ENCODE measurements around the gene KCNK17.

The KCNK17 gene

DNA sequence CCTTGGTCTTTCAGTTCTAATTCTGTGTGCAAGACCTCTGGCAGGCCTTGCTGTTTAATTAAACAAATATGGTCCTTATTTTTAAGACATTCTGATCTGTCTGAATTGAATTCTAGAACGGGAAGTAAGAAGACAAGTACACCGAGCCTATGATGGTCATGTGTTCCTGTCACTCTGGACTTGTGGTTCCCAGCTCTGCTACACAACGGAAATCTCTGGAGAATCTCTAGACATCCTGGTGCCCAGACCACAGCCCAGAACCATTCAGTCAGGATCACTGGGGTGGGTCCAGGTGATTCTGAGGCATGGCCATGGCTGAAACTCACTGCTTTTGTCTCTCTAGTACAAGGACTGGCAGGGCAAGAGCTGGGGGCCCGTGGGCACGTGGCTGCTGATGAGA, 24.2 kb upstream of the KCNK17 start:
- H3K27me3 ChIP-seq (ENCODE audit: control insufficient read depth in 2 of 2, insufficient read depth in 2 of 2, low read length in 2 of 2) = no peaks in the 10 kb centered on the region
- no peaks in the 10 kb centered on the region for H3K9me3 ChIP-seq (ENCODE audit: control insufficient read depth in 2 of 2, low read length in 2 of 2)
- peaks cover 0 to 13% of the 10 kb centered on the region in 2 donors for H3K4me1 ChIP-seq (ENCODE audit: control insufficient read depth in 2 of 2, insufficient read depth in 2 of 2, low read length in 2 of 2)
- no peaks in the 10 kb centered on the region for H3K36me3 ChIP-seq (ENCODE audit: control insufficient read depth in 2 of 2, insufficient read depth in 2 of 2, low read length in 2 of 2)
- H3K9ac ChIP-seq (ENCODE audit: low read depth in 1 of 2, low read length in 2 of 2) = no peak overlapping the region
- no peak overlapping the region for H3K27ac ChIP-seq (ENCODE audit: low read depth in 2 of 2, low read length in 2 of 2)
- no peak overlapping the region for H3K4me3 ChIP-seq (ENCODE audit: low read length in 2 of 2)

DNA sequence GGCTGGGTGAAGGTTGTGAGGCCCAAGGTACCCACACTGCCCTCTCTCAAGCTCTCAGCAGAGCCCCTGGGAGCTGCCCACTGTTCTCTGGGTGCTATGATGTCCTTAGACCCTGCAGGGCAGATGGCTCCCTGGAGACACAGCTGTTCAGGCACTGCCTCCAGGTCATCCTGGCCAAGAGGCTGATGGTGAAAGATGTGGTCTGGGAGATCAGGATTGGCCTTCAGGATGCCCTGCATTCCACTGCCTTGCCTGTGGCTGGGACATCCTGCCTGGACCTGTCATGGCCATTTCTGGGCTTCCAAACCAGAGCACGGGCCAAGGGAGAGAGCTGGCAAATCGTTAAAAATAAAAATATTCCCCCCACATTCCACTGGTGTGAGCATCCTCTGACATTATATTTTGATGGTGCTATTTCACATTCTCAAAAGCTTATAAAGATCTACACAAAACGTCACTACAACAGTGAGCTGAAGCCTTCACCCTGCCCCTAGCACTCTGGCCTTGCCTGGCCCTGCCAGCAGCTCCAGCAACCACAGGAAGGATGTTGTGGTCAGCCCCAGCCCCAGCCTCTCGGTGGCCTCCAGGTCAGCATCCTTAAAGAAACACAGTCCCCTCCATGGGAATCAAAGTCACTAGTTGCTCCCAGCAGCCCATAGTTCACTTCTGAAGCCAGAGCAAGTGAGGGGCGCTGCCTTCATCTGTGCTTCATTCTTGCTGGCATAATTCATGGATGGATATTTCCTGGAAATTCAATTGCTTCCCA, 21.7 kb upstream of the KCNK17 start:
- peaks cover 0 to 8% of the 10 kb centered on the region in 2 donors for H3K4me1 ChIP-seq (ENCODE audit: control insufficient read depth in 2 of 2, insufficient read depth in 2 of 2, low read length in 2 of 2)
- H3K27ac ChIP-seq (ENCODE audit: low read depth in 2 of 2, low read length in 2 of 2) = no peak overlapping the region
- no peak overlapping the region for H3K4me3 ChIP-seq (ENCODE audit: low read length in 2 of 2)
- H3K36me3 ChIP-seq (ENCODE audit: control insufficient read depth in 2 of 2, insufficient read depth in 2 of 2, low read length in 2 of 2) = no peaks in the 10 kb centered on the region
- H3K27me3 ChIP-seq (ENCODE audit: control insufficient read depth in 2 of 2, insufficient read depth in 2 of 2, low read length in 2 of 2) = no peaks in the 10 kb centered on the region
- H3K9ac ChIP-seq (ENCODE audit: low read depth in 1 of 2, low read length in 2 of 2) = no peak overlapping the region
- no peaks in the 10 kb centered on the region for H3K9me3 ChIP-seq (ENCODE audit: control insufficient read depth in 2 of 2, low read length in 2 of 2)

DNA sequence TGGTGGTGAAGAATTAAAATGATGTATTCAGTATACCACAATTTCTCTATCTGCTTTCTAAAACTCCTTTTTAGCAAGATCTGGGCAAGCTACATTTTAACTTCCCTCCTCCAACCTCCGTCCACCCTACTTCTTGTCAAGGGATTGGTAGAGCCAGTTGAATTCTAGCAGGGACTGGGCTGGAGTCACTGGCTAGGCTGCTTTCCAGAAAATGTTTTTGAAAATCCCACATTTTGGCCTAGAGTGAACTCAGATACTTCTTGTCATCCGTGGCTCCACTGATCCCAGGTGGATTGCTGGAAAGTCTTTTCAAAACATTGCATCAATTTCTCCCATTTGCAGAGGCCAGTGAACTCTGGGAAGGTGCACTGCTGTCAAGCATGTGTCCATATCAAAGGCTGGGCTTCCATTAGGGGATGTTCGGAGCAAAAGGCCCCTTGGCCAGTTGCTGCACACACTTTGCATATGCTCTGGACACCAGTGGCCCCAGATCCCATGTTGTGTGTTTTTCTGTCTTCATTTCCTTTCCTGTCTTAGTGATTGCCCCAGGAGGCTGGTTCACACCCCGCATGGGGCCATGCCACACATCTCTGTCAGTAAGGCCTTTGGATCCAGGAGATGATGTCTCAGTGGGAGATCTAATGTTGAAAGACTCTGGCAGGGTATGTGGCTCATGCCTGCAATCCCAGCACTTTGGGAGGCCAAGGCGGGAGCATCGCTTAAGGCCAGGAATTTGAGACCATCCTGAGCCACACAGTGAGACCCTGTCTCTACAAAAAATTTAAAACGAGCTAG, 19.6 kb upstream of the KCNK17 start:
- Histone ChIP-seq H3K9ac (ENCODE audit: low read depth in 1 of 2, low read length in 2 of 2) (no peak overlapping the region), H3K9me3 (ENCODE audit: control insufficient read depth in 2 of 2, low read length in 2 of 2) (no peaks in the 10 kb centered on the region), H3K4me3 (ENCODE audit: low read length in 2 of 2) (no peak overlapping the region), H3K36me3 (ENCODE audit: control insufficient read depth in 2 of 2, insufficient read depth in 2 of 2, low read length in 2 of 2) (no peaks in the 10 kb centered on the region), H3K4me1 (ENCODE audit: control insufficient read depth in 2 of 2, insufficient read depth in 2 of 2, low read length in 2 of 2) (peaks cover 0 to 3% of the 10 kb centered on the region in 2 donors), H3K27me3 (ENCODE audit: control insufficient read depth in 2 of 2, insufficient read depth in 2 of 2, low read length in 2 of 2) (no peaks in the 10 kb centered on the region), H3K27ac (ENCODE audit: low read depth in 2 of 2, low read length in 2 of 2) (no peak overlapping the region)

DNA sequence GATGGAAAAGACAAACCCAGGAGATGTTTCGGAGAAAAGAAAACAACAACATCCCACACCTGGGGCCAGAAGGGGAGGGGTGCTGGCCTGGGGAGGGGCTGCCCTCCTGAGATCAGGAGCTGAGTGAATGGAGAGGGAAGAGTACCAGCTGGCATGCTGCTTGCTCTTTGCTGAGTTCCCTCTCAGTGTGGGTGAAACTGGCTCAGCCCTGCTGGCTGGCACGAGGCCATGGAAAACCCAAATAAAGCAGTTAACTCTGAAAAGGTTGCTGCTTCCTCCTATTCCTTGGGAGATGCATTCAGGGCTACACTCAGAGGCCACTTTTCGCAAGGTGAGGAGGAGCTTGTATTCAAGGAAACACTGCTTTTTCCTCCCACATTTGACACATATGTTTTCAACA, 16.3 kb upstream of the KCNK17 start:
- Histone ChIP-seq H3K27ac (ENCODE audit: low read depth in 2 of 2, low read length in 2 of 2) (no peak overlapping the region), H3K4me1 (ENCODE audit: control insufficient read depth in 2 of 2, insufficient read depth in 2 of 2, low read length in 2 of 2) (no peaks in the 10 kb centered on the region), H3K4me3 (ENCODE audit: low read length in 2 of 2) (no peak overlapping the region), H3K27me3 (ENCODE audit: control insufficient read depth in 2 of 2, insufficient read depth in 2 of 2, low read length in 2 of 2) (peaks cover 4 to 5% of the 10 kb centered on the region in 2 donors), H3K9ac (ENCODE audit: low read depth in 1 of 2, low read length in 2 of 2) (no peak overlapping the region), H3K9me3 (ENCODE audit: control insufficient read depth in 2 of 2, low read length in 2 of 2) (no peaks in the 10 kb centered on the region), H3K36me3 (ENCODE audit: control insufficient read depth in 2 of 2, insufficient read depth in 2 of 2, low read length in 2 of 2) (no peaks in the 10 kb centered on the region)

DNA sequence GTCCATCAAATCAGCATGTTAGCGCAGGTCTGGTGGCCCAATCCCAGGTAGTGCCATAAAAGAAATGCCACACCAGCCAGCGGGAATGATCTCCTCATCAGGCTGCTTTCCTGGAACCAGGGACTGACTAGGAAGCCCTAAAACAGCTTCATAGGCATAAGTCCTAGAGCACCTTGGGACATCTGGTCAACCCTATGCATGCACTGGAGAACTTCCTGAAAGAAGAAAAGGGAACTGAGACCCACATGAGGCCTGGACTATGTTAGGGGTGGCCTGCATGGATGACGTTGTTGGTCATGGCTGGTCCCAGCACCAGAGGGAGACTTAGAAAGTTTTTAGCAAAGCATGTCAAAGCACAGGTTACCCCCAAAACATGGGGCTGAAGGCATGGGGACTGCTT, 15.8 kb upstream of the KCNK17 start:
- H3K27ac ChIP-seq (ENCODE audit: low read depth in 2 of 2, low read length in 2 of 2) = no peak overlapping the region
- H3K4me3 ChIP-seq (ENCODE audit: low read length in 2 of 2) = no peak overlapping the region
- H3K27me3 ChIP-seq (ENCODE audit: control insufficient read depth in 2 of 2, insufficient read depth in 2 of 2, low read length in 2 of 2) = peaks cover 4 to 5% of the 10 kb centered on the region in 2 donors
- H3K36me3 ChIP-seq (ENCODE audit: control insufficient read depth in 2 of 2, insufficient read depth in 2 of 2, low read length in 2 of 2) = no peaks in the 10 kb centered on the region
- H3K4me1 ChIP-seq (ENCODE audit: control insufficient read depth in 2 of 2, insufficient read depth in 2 of 2, low read length in 2 of 2) = no peaks in the 10 kb centered on the region
- no peaks in the 10 kb centered on the region for H3K9me3 ChIP-seq (ENCODE audit: control insufficient read depth in 2 of 2, low read length in 2 of 2)
- no peak overlapping the region for H3K9ac ChIP-seq (ENCODE audit: low read depth in 1 of 2, low read length in 2 of 2)

DNA sequence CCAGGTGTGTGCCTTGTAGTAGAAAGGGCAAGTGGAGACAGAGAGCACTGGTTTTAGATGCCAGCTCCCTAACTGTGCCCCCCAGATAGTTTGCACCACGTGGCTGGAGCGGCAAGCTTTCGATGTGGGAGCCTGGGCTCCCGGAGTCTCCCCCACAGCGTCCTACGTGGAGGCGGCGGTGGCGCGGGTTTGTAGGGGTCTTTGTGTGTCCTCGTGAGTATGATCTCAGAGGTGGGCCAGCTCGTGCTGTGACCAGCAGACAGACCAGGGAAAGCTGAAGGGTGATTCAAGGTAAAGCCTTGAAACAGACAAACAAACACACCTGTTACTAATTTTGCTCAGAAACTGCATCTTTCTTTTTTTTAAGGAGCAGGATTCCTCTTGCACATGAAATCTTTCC, 13.8 kb upstream of the KCNK17 start:
- H3K27ac ChIP-seq (ENCODE audit: low read depth in 2 of 2, low read length in 2 of 2) = no peak overlapping the region
- no peaks in the 10 kb centered on the region for H3K9me3 ChIP-seq (ENCODE audit: control insufficient read depth in 2 of 2, low read length in 2 of 2)
- H3K4me3 ChIP-seq (ENCODE audit: low read length in 2 of 2) = no peak overlapping the region
- H3K36me3 ChIP-seq (ENCODE audit: control insufficient read depth in 2 of 2, insufficient read depth in 2 of 2, low read length in 2 of 2) = no peaks in the 10 kb centered on the region
- peaks cover 4 to 5% of the 10 kb centered on the region in 2 donors for H3K27me3 ChIP-seq (ENCODE audit: control insufficient read depth in 2 of 2, insufficient read depth in 2 of 2, low read length in 2 of 2)
- no peak overlapping the region for H3K9ac ChIP-seq (ENCODE audit: low read depth in 1 of 2, low read length in 2 of 2)
- H3K4me1 ChIP-seq (ENCODE audit: control insufficient read depth in 2 of 2, insufficient read depth in 2 of 2, low read length in 2 of 2) = no peaks in the 10 kb centered on the region

DNA sequence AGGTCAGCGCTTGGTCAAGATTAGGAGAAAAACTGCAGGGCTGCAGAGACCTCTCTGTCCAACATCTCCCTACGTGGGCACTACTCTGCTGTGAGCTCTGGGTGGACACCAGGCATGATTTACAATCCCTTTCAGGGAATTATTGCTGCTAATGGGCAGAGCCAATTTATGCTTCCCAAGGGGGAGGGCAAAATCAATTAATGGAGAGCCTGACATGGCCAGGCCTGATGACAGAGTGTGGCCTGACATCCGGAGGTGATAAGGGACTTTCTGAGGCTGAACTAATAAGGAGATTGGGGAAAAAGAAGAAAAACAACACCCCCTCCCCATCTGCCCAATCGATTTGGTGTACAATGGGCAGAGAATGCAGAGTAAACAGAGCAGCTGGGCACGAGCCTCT, 13.3 kb upstream of the KCNK17 start:
- Histone ChIP-seq H3K27me3 (ENCODE audit: control insufficient read depth in 2 of 2, insufficient read depth in 2 of 2, low read length in 2 of 2) (peaks cover 4 to 5% of the 10 kb centered on the region in 2 donors), H3K9me3 (ENCODE audit: control insufficient read depth in 2 of 2, low read length in 2 of 2) (no peaks in the 10 kb centered on the region), H3K9ac (ENCODE audit: low read depth in 1 of 2, low read length in 2 of 2) (no peak overlapping the region), H3K4me3 (ENCODE audit: low read length in 2 of 2) (no peak overlapping the region), H3K4me1 (ENCODE audit: control insufficient read depth in 2 of 2, insufficient read depth in 2 of 2, low read length in 2 of 2) (no peaks in the 10 kb centered on the region), H3K27ac (ENCODE audit: low read depth in 2 of 2, low read length in 2 of 2) (no peak overlapping the region), H3K36me3 (ENCODE audit: control insufficient read depth in 2 of 2, insufficient read depth in 2 of 2, low read length in 2 of 2) (no peaks in the 10 kb centered on the region)

DNA sequence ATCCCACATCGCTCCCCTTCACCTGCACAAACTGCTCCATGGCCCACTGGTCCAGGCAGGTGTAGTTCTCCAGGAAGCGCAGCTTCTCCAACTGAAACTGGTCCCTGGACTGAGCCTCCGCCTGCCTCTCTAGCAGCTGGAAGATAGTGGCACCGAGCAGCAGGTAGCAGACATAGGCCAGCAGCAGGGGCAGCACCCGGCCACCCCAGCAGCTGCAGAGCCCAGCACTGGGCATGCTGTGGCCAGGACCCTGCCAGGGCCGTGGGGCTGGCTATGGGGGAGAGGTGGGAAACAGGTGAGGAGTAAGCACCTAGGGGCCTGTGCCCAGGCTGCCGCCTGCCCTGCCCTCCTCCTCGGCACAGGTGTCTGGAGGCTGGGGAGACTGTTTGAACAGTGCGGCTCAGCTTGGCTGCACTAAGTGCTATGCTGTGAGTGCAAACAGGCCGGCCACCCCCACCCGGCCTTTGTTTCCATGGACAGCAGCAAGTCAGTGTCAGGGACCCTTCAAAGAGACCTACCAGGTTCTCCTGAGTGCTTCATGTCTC, 8.2 kb upstream of the KCNK17 start, which contains the start of gene KCNK16:
KCNK16 (minus strand) TSS at position 397 of the 545 bp plus-strand sequence; CDS start at position 235, 162 bp downstream.
- H3K4me3 ChIP-seq (ENCODE audit: low read length in 2 of 2) = no peak within 1 kb of the TSS
- no peaks in the 10 kb centered on the region for H3K9me3 ChIP-seq (ENCODE audit: control insufficient read depth in 2 of 2, low read length in 2 of 2)
- H3K27me3 ChIP-seq (ENCODE audit: control insufficient read depth in 2 of 2, insufficient read depth in 2 of 2, low read length in 2 of 2) = peaks cover 0 to 7% of the 10 kb centered on the region in 2 donors
- H3K9ac ChIP-seq (ENCODE audit: low read depth in 1 of 2, low read length in 2 of 2) = no peak within 1 kb of the TSS
- H3K4me1 ChIP-seq (ENCODE audit: control insufficient read depth in 2 of 2, insufficient read depth in 2 of 2, low read length in 2 of 2) = no peaks in the 10 kb centered on the region
- H3K36me3 ChIP-seq (ENCODE audit: control insufficient read depth in 2 of 2, insufficient read depth in 2 of 2, low read length in 2 of 2) = no peaks in the 10 kb centered on the region
- no peak within 1 kb of the TSS for H3K27ac ChIP-seq (ENCODE audit: low read depth in 2 of 2, low read length in 2 of 2)

DNA sequence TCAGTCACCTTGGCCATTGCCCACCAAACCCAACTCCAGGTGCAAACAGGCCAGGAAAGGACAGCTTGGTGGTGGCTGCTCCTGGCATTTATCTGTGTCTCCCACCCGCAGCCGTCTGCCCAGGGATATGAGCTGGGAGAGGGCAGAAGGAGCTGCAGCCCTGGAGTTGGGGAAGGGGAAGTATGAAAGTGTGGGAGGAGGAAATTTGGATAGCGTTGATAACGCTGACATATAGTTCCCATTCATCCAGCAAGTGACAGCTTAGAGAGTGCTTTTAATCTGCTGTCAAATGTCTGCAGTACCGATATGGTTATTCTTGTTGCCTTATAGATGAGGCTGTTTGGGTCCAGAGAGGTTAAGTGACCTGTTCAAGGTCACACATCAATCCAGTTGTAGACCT, 7.5 kb upstream of the KCNK17 start:
- H3K36me3 ChIP-seq (ENCODE audit: control insufficient read depth in 2 of 2, insufficient read depth in 2 of 2, low read length in 2 of 2) = no peaks in the 10 kb centered on the region
- H3K9ac ChIP-seq (ENCODE audit: low read depth in 1 of 2, low read length in 2 of 2) = no peak overlapping the region
- no peak overlapping the region for H3K27ac ChIP-seq (ENCODE audit: low read depth in 2 of 2, low read length in 2 of 2)

DNA sequence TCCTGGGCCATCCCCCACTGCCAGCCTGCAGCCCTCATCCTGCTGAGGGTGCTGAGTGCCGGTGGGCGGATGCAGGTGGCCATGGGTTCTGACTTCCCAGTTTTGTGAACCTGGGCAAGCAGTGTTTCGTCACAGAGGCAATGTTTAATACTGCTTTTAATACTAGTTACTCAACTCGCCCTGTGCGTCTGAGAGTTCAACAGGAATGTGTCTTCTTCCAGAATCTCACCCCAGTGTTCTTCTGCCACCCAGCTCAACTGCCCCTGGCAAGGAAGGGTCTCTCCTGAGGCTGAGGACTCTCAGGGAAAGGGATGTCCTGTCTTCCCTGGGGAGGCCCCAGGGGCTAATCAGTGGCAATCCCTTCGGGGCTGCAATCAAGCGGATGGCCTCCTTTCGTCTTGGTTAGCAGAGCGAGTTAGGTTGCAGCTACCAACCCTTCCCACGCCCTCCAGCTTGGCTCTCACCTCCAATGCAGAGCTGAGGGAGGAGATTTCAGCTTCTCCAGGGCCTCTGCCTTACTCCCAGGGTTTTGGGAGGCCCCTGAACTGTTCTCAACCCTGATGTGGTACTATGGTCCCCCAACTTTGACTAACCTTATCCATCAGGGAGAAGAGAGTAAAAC, 6.3 kb upstream of the KCNK17 start:
- Histone ChIP-seq H3K36me3 (ENCODE audit: control insufficient read depth in 2 of 2, insufficient read depth in 2 of 2, low read length in 2 of 2) (no peaks in the 10 kb centered on the region), H3K4me1 (ENCODE audit: control insufficient read depth in 2 of 2, insufficient read depth in 2 of 2, low read length in 2 of 2) (no peaks in the 10 kb centered on the region), H3K4me3 (ENCODE audit: low read length in 2 of 2) (no peak overlapping the region), H3K9ac (ENCODE audit: low read depth in 1 of 2, low read length in 2 of 2) (no peak overlapping the region), H3K9me3 (ENCODE audit: control insufficient read depth in 2 of 2, low read length in 2 of 2) (no peaks in the 10 kb centered on the region), H3K27me3 (ENCODE audit: control insufficient read depth in 2 of 2, insufficient read depth in 2 of 2, low read length in 2 of 2) (peaks cover 2% of the 10 kb centered on the region in 2 donors), H3K27ac (ENCODE audit: low read depth in 2 of 2, low read length in 2 of 2) (no peak overlapping the region)

More for the DNA sequence above, 7.5 kb upstream of the KCNK17 start:
- H3K9me3 ChIP-seq (ENCODE audit: control insufficient read depth in 2 of 2, low read length in 2 of 2) = no peaks in the 10 kb centered on the region
- H3K27me3 ChIP-seq (ENCODE audit: control insufficient read depth in 2 of 2, insufficient read depth in 2 of 2, low read length in 2 of 2) = peaks cover 0 to 7% of the 10 kb centered on the region in 2 donors
- H3K4me3 ChIP-seq (ENCODE audit: low read length in 2 of 2) = no peak overlapping the region
- H3K4me1 ChIP-seq (ENCODE audit: control insufficient read depth in 2 of 2, insufficient read depth in 2 of 2, low read length in 2 of 2) = no peaks in the 10 kb centered on the region

All from mucosa of rectum (tissue), 2 donors.